HG03066 (cell line): Measurements from ENCODE around the gene YWHAE.
"Not testable (repeated sequence)": the region's sequence is repeated elsewhere in the genome, so short reads cannot be mapped to it uniquely, and the experiment has no call there.

Source experiments
- ATAC-seq: cut with Tn5 transposase; IDR thresholded peaks from one replicate; pipeline ENCODE4 v1.9.1; 2021; ENCODE audit warnings: low read depth; ENCODE audit not compliant: unreplicated experiment

YWHAE gene

GRCh38 chr17:1340371-1340770 lies 59.7 kb downstream of the YWHAE start:
- no peak for ATAC-seq

GRCh38 chr17:1331708-1332107 lies 68.3 kb downstream of the YWHAE start:
- no peak for ATAC-seq

- no peak for ATAC-seq
Measured at GRCh38 chr17:1329745-1330343, 70.2 kb downstream of the YWHAE start.

- ATAC-seq, result no peak
Measured at GRCh38 chr17:1328437-1328836, 71.6 kb downstream of the YWHAE start.

- ATAC-seq, result no peak
Measured at GRCh38 chr17:1325766-1326165, 74.3 kb downstream of the YWHAE start.

- ATAC-seq, result no peak
Measured at GRCh38 chr17:1324201-1324771, 75.7 kb downstream of the YWHAE start.

GRCh38 chr17:1323336-1323735 lies 76.7 kb downstream of the YWHAE start:
- no peak for ATAC-seq

- ATAC-seq, result no peak
Measured at GRCh38 chr17:1322480-1322879, 77.5 kb downstream of the YWHAE start.

- ATAC-seq, result no peak
Measured at GRCh38 chr17:1322014-1322428, 78.0 kb downstream of the YWHAE start.

GRCh38 chr17:1315891-1316403 lies 84.1 kb downstream of the YWHAE start:
- ATAC-seq, result no peak

GRCh38 chr17:1315409-1315808 lies 84.6 kb downstream of the YWHAE start:
- no peak for ATAC-seq

- no peak for ATAC-seq
Measured at GRCh38 chr17:1313270-1314005, 86.6 kb downstream of the YWHAE start.

GRCh38 chr17:1312261-1312870 lies 87.7 kb downstream of the YWHAE start:
- ATAC-seq, result no peak

- not testable (repeated sequence) for ATAC-seq
Measured at GRCh38 chr17:1307829-1308228, 92.2 kb downstream of the YWHAE start.

- no peak for ATAC-seq
Measured at GRCh38 chr17:1304962-1305563, 95.0 kb downstream of the YWHAE start.

- ATAC-seq, result no peak
Measured at GRCh38 chr17:1304522-1304921, 95.5 kb downstream of the YWHAE start.

GRCh38 chr17:1302761-1303160 lies 97.3 kb downstream of the YWHAE start:
- ATAC-seq, result no peak

- no peak for ATAC-seq
Measured at GRCh38 chr17:1301546-1301945, 98.5 kb downstream of the YWHAE start.

- no peak for ATAC-seq
Measured at GRCh38 chr17:1300371-1300905, 99.6 kb downstream of the YWHAE start.

- ATAC-seq, result no peak
Measured at GRCh38 chr17:1299552-1300370, 100.3 kb downstream of the YWHAE start.
